Measurements from ENCODE around the gene SLIT1. TPM values are rescaled to one million over a fixed set of nuclear protein-coding genes. Genes with fewer than 3 reads are reported as not detected.

The SLIT1 gene
- total RNA-seq, 4 donors from 2014 or later, result 0.10 to 0.13 TPM; not detected in 2

- Histone ChIP-seq H3K4me3 (no peak overlapping the region), H3K27me3 (no peaks in the 10 kb centered on the region), H3K36me3 (no peaks in the 10 kb centered on the region), H3K27ac (no peak overlapping the region), H3K4me1 (peaks cover 0 to 11% of the 10 kb centered on the region in 2 donors), H3K9me3 (no peaks in the 10 kb centered on the region)
- ATAC-seq, result no peak
- intact Hi-C loops (cut with DNase I; ENCODE audit: low total_unique reads) (no loop called here), in situ Hi-C loops (cut with MboI; ENCODE audit: low sequenced_read_pairs in 4 of 4) (no loop called here)
- TF ChIP-seq CTCF (IDR thresholded peaks at IDR 0.05 in 4 of 5, conservative IDR thresholded peaks at IDR 0.05 in 1 of 5), result no peak
- TF ChIP-seq POLR2A (IDR thresholded peaks at IDR 0.05), result no peak
- no peak for DNase-seq
Observed at GRCh38 chr10:97059006-97059871, 126.5 kb downstream of the SLIT1 start.

- TF ChIP-seq CTCF (IDR thresholded peaks at IDR 0.05 in 4 of 5, conservative IDR thresholded peaks at IDR 0.05 in 1 of 5) (no peak), POLR2A (IDR thresholded peaks at IDR 0.05) (no peak)
- Histone ChIP-seq H3K4me1 (peaks cover 0 to 9% of the 10 kb centered on the region in 2 donors), H3K27me3 (no peaks in the 10 kb centered on the region), H3K9me3 (no peaks in the 10 kb centered on the region), H3K36me3 (no peaks in the 10 kb centered on the region), H3K27ac (no peak overlapping the region), H3K4me3 (no peak overlapping the region)
- DNase-seq, result peak; percentile 18 to 54
- ATAC-seq, result peak; percentile 73 to 82
- in situ Hi-C loops (cut with MboI; ENCODE audit: low sequenced_read_pairs in 4 of 4), result no loop called here
- intact Hi-C loops (cut with DNase I; ENCODE audit: low total_unique reads), result no loop called here
Observed at GRCh38 chr10:97058521-97058920, 127.2 kb downstream of the SLIT1 start.

DNA sequence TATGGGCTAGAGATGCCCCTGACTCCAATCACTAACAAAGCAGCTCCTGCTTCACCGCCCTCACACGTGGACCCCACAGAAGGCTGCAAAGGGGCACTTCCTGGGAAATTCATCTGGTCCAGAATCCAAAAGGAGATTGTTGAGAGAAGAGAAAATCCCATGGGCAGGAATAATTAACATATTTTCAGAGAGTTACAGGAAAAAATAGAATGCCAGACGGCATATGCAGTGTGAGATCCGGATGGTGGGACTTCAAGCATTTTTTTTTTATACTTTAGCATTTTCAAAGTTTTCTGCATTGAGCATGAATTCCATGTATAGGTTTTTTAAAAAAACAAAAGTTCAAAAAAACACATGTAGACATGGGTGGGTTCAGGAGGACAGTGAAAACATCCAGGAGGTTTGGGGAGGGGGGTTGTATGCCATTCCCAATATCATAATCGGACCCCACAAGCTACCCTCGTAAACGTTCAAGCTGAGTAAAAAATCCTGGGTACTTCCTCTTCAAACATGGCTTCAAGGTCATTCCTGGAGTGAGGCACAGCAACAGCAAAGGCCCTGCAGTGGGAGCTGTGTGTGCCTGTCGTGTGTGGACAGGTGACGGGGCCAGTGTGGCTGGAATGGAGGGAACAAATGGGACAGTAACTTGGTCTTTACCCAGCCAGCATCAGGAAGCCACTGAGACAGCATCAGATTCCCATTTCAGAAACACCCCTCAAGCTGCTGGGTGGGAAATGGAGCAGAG, 128.1 kb downstream of the SLIT1 start:
- peaks cover 0 to 9% of the 10 kb centered on the region in 2 donors for H3K4me1 ChIP-seq
- in situ Hi-C loops (cut with MboI; ENCODE audit: low sequenced_read_pairs in 4 of 4), result no loop called here
- no peaks in the 10 kb centered on the region for H3K9me3 ChIP-seq

GRCh38 chr10:97056003-97056630, 129.6 kb downstream of the SLIT1 start:
- no peak overlapping the region for H3K27ac ChIP-seq
- no peaks in the 10 kb centered on the region for H3K27me3 ChIP-seq
- DNase-seq (no peak), ATAC-seq (no peak)
- in situ Hi-C loops (cut with MboI; ENCODE audit: low sequenced_read_pairs in 4 of 4), result no loop called here
- intact Hi-C loops (cut with DNase I; ENCODE audit: low total_unique reads), result no loop called here
- H3K9me3 ChIP-seq, result no peaks in the 10 kb centered on the region
- no peaks in the 10 kb centered on the region for H3K36me3 ChIP-seq
- no peak overlapping the region for H3K4me3 ChIP-seq
- H3K4me1 ChIP-seq, result peaks cover 0 to 9% of the 10 kb centered on the region in 2 donors
- no peak for TF ChIP-seq CTCF (IDR thresholded peaks at IDR 0.05 in 4 of 5, conservative IDR thresholded peaks at IDR 0.05 in 1 of 5)

More for the DNA sequence above, 128.1 kb downstream of the SLIT1 start:
- H3K27ac ChIP-seq, result no peak overlapping the region
- TF ChIP-seq CTCF (IDR thresholded peaks at IDR 0.05 in 4 of 5, conservative IDR thresholded peaks at IDR 0.05 in 1 of 5) (no peak), POLR2A (IDR thresholded peaks at IDR 0.05) (no peak)
- no peak overlapping the region for H3K4me3 ChIP-seq
- H3K36me3 ChIP-seq, result no peaks in the 10 kb centered on the region
- intact Hi-C loops (cut with DNase I; ENCODE audit: low total_unique reads), result no loop called here
- ATAC-seq, result no peak
- no peak for DNase-seq
- H3K27me3 ChIP-seq, result no peaks in the 10 kb centered on the region
